IPS-15b (cell line): ENCODE results near the gene ADGRG4.

Experiments
- H3K27me3 ChIP-seq: one replicate; pipeline ENCODE4 v1.6.1; 2013; ENCODE audit warnings: low read length; ENCODE audit not compliant: control insufficient read depth, insufficient read depth
- H3K36me3 ChIP-seq: one replicate; pipeline ENCODE4 v1.6.1; 2013; ENCODE audit warnings: low read length; ENCODE audit not compliant: control insufficient read depth, insufficient read depth
- H3K4me1 ChIP-seq: one replicate; pipeline ENCODE4 v1.6.1; 2013; ENCODE audit warnings: mild to moderate bottlenecking, low read length; ENCODE audit not compliant: control insufficient read depth, insufficient read depth
- H3K4me3 ChIP-seq: one replicate; pipeline ENCODE4 v1.5.1; 2013; ENCODE audit warnings: low read depth, low read length
- H3K9ac ChIP-seq: one replicate; pipeline ENCODE4 v1.6.1; 2013; ENCODE audit warnings: low read depth, mild to moderate bottlenecking, low read length
- H3K9me3 ChIP-seq: one replicate; pipeline ENCODE4 v1.6.1; 2013; ENCODE audit warnings: mild to moderate bottlenecking, low read length; ENCODE audit not compliant: control insufficient read depth, insufficient read depth

ADGRG4 gene

DNA sequence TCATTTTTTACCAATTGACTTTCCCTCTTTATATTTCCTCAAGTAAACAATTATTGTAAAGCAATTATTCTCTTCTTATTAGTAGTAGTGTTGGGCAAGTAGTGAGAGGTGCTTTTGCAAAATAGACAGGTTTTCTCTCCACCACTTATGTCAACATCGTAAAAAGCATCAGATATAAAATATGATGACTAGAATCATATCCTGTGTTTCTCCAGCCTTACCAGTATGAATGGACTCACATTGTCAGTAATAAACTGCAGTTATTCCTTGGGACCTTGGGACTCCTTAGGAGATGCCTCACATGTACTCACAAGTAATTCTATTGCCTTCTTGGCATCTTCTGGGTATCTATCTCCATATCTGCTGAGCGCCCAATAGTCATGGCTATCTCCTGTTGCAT lies 146.5 kb downstream of the ADGRG4 start:
- Histone ChIP-seq H3K4me3 (no peak overlapping the region), H3K9me3 (peaks cover 7% of the 10 kb centered on the region), H3K4me1 (no peaks in the 10 kb centered on the region), H3K9ac (no peak overlapping the region), H3K27me3 (no peaks in the 10 kb centered on the region), H3K36me3 (no peaks in the 10 kb centered on the region)

DNA sequence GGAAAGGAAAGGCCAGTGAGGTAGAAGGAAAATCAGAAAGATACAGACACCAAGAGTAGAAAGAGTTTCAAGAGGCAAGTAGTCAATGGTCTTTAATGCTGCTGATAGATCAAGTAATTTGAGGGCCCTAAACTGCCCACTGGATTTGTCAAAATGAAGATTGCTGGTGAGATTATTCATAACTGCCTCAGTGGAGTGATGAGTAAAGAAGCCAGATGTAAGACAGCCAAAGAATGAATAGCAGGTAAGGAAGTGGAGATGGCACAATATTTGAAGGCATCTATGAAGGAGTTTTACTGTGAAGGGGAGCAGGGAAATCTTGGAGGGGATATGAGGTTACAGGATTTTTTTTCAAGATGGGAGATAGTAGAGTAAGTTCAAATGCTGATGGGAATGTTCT lies 147.2 kb downstream of the ADGRG4 start:
- Histone ChIP-seq H3K4me1 (no peaks in the 10 kb centered on the region), H3K27me3 (no peaks in the 10 kb centered on the region), H3K9me3 (peaks cover 7% of the 10 kb centered on the region), H3K9ac (no peak overlapping the region), H3K36me3 (no peaks in the 10 kb centered on the region), H3K4me3 (no peak overlapping the region)

DNA sequence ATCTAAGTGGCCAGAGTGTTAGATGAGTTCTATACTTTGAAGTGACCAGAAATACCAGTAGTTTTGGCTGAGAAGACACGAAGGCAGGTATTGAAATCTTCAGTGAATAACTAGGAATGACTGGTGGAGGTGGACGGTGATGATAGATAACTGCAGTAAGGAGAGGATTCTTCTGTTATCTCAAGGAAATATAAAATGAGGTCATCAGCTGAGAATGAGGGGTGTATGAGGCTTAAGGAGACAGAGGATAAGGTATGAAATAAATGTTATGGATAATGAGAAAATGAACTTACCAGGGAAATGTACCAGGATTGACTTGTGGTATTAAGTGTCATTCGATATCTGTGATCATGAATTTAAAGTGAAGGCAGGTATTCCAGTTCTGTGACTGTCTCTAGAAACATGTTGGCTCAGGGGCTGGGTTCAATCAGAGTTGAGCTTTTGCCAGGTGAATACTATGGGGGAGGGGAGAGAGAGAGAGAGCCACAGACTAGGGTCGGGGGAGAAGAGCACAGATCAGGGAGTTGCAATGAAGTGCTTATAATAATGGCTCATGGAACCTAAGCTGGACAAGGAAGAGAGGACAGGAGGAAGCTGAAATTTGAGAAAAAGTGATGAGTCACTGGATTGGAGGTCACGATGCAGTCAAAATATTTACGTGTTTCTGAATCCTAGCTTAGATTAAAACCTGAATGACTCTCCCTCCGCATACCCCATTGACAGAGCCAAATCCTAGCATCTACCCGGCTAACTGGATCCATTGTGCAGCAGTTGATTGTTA lies 149.5 kb downstream of the ADGRG4 start:
- H3K4me3 ChIP-seq: no peak overlapping the region
- H3K9ac ChIP-seq: no peak overlapping the region
- no peaks in the 10 kb centered on the region for H3K4me1 ChIP-seq
- H3K36me3 ChIP-seq: no peaks in the 10 kb centered on the region
- H3K27me3 ChIP-seq: no peaks in the 10 kb centered on the region
- peaks cover 10% of the 10 kb centered on the region for H3K9me3 ChIP-seq

DNA sequence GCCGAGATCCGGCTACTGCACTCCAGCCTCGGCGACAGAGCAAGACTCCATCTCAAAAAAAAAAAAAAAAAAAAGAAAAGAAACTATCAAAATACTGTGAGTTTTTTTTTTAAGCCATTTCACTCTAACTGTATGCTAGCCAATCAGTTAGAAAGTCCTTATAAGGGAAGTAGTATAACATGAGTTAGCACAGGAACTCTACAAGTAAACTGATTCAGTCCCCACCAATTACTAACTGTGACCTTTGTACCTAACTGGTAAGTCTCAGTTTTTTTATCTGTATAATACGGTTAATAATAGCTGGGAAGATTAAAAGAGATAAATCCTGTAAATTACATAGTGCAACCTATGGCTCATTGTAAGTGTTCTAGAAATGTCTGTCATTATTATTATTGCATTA lies 151.9 kb downstream of the ADGRG4 start:
- no peak overlapping the region for H3K4me3 ChIP-seq
- H3K27me3 ChIP-seq: no peaks in the 10 kb centered on the region
- H3K4me1 ChIP-seq: no peaks in the 10 kb centered on the region
- peaks cover 4% of the 10 kb centered on the region for H3K9me3 ChIP-seq
- no peak overlapping the region for H3K9ac ChIP-seq
- no peaks in the 10 kb centered on the region for H3K36me3 ChIP-seq

DNA sequence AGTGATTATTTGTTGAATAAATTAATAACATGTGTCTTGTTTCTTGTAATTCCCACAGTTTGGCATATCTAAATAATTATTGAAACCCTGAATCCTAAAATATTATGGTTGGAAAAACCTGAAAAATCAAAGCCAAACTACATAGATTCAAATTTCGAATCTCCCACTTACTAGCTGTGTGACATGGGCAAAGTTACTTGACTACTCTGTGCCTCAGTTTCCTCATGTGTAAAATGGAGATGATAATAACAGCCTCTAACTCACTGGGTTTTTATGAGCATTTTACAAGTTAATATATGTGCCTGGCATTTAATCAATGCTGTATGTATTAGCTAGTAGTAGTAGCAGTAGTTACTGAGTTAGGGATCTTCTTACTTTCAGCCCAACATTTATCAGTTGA lies 152.4 kb downstream of the ADGRG4 start:
- H3K4me1 ChIP-seq: no peaks in the 10 kb centered on the region
- no peaks in the 10 kb centered on the region for H3K27me3 ChIP-seq
- H3K4me3 ChIP-seq: no peak overlapping the region
- H3K36me3 ChIP-seq: no peaks in the 10 kb centered on the region
- no peak overlapping the region for H3K9ac ChIP-seq
- H3K9me3 ChIP-seq: peaks cover 4% of the 10 kb centered on the region

DNA sequence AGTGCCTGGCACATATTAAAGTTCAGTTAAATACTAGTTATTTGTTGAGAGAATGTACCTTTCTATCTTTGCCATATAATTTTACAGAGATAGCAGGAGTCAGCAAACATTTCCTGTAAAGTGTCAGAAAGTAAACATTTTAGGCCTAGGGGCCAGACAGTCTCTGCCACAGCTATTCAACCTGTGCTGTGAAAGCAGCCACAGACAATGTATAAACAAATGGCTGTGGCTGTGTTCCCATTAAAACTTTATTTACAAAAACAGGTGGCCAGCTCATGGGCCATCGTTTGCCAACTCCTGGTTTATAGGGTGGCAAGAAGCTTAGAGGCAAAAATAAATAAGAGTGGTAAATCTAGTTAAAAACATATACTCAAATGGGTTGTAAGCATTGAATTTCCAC lies 153.0 kb downstream of the ADGRG4 start:
- H3K4me3 ChIP-seq: no peak overlapping the region
- H3K36me3 ChIP-seq: no peaks in the 10 kb centered on the region
- H3K27me3 ChIP-seq: no peaks in the 10 kb centered on the region
- H3K9me3 ChIP-seq: peaks cover 4% of the 10 kb centered on the region
- no peak overlapping the region for H3K9ac ChIP-seq
- H3K4me1 ChIP-seq: no peaks in the 10 kb centered on the region

DNA sequence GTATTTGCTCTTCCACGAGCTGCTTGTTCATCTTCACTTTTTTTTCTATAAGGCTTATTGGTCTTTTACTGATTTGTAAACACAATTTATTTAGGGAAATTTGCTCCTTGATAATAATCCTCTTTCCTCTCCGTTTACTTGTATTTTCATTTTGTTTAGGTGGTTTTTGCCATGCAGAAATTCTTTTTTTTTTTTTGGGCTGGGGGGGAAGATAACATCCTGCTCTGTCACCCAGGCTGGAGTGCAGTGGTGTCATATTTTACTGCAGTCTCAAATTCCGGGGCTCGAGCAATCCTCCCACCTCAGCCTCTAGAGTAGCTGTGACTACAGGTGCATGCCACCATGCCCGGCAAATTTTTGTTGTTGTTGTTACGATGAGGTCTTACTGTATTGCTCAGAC lies 155.4 kb downstream of the ADGRG4 start:
- H3K27me3 ChIP-seq: no peaks in the 10 kb centered on the region
- peaks cover 4% of the 10 kb centered on the region for H3K9me3 ChIP-seq
- H3K9ac ChIP-seq: no peak overlapping the region
- no peak overlapping the region for H3K4me3 ChIP-seq
- no peaks in the 10 kb centered on the region for H3K4me1 ChIP-seq
- no peaks in the 10 kb centered on the region for H3K36me3 ChIP-seq

DNA sequence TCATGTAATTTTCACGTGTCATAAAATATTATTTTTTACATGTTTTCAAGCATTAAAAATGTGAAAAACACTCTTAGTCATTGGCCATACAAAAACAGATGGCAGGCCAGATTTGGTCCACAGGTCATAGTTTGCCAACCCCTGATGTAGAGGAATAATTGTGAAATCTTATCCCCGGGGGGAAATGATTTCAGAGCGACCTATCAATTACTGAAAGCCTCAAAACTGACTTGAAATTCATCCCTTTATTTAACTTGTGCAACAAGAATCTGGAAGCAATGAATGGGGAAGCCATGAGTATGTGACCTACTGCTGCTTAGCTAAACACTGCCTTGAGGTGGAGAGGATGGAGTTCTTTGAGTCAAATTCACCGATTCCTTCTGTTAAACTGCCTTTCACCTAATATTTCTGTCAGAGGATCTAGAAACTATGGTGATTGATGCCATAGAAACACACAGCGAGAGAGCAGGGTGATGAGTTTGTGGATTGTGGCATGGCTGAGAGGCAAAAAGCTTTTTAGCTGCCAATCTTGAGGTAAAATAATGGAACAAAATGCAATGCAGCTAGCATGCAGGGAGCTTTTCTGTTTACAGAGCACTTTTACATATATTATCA lies 156.6 kb downstream of the ADGRG4 start:
- no peaks in the 10 kb centered on the region for H3K36me3 ChIP-seq
- H3K9ac ChIP-seq: no peak overlapping the region
- no peaks in the 10 kb centered on the region for H3K27me3 ChIP-seq
- H3K4me1 ChIP-seq: no peaks in the 10 kb centered on the region
- no peak overlapping the region for H3K4me3 ChIP-seq
- H3K9me3 ChIP-seq: peaks cover 4% of the 10 kb centered on the region

DNA sequence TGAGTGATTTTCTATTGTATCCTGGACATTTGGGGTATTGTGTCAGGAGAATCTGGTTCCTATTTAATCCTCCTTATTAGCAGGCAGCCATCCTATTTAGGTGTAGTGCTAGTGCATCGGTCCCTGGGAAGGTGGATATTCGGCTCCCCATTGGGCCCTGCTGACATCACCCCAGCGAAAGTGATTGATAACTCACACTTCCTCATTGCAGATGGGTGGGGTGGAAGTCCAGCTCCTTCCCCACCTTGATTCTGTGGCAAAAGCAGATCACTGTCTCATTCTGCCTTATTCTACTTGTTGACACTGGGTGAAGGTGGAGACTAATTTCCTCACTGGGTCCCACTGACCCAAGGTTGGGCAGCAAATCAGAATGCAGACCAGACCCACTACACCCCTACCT lies 163.8 kb downstream of the ADGRG4 start:
- no peaks in the 10 kb centered on the region for H3K36me3 ChIP-seq
- H3K4me1 ChIP-seq: no peaks in the 10 kb centered on the region
- H3K27me3 ChIP-seq: no peaks in the 10 kb centered on the region
- H3K9me3 ChIP-seq: no peaks in the 10 kb centered on the region
- H3K9ac ChIP-seq: no peak overlapping the region
- no peak overlapping the region for H3K4me3 ChIP-seq
